Myocyte (in vitro differentiated cells): ENCODE measurements around the gene TAS1R3. TPM values are rescaled to one million over a fixed set of nuclear protein-coding genes. Genes with fewer than 3 reads are reported as not detected.
"Not testable (repeated sequence)": the region's sequence is repeated elsewhere in the genome, so short reads cannot be mapped to it uniquely, and the experiment has no call there.

Experiments
- DNase-seq: peaks from one replicate; pipeline ENCODE4 v3.0.0-alpha.2; 2012; ENCODE audit warnings: low read depth
- total RNA-seq: library from RNA; depleted of rRNA; stranded (reverse); fragments of >200 nt; gene quantifications from 2 replicates; pipeline ENCODE4 v1.2.3, GENCODE V29; 2014

TAS1R3 gene
- total RNA-seq, 1 donor from 2014 or later: 0.13 TPM

DNA sequence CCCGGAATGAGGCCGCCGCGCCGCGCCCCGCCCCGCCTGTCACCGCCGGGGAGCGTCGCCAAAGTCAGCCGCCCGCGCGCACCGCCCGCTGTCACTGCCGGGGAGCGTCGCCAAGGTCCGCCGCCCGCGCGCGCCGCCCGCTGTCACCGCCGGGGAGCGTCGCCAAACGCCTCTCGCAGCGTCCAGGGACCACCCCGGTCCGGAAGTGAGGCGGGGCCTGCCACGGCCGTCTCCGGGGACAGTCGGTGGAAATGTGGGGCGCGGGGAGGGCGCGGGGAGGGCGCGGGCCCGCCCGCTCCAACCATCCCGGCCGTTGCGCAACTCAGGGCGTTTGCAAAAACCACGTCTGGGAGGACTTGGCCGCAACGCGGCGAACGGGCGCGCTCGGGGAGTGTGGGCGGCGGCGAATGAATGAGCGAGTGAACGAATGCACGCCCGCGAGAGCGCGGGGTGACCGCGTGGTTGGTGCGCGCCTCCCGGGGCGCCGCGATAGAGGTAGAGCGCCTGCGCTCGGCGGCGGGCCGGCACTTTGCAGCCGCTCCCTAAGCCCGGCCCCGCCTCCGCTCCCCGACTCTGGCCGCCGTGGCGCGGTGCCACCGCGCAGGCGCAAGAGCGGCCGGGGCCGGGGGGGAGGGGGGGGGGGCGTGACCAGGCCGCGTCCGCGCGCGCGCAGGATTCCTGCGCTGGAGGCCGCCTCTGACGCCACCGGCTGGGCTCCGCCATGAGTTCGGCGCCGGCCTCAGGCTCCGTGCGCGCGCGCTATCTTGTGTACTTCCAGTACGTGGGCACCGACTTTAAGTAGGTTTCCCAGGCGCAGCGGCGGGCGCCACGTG lies 22.9 kb upstream of the TAS1R3 start, which contains the start of the genes ACAP3 and PUSL1:
TSS of gene ACAP3 (minus strand) at position 8 of the 833 bp plus-strand sequence. CDS start 115 bp downstream, outside the sequence.
TSS of gene PUSL1 (plus strand) at position 675 of the 833 bp plus-strand sequence. CDS start at position 722, 47 bp downstream.
- DNase-seq: peak; percentile 90

DNA sequence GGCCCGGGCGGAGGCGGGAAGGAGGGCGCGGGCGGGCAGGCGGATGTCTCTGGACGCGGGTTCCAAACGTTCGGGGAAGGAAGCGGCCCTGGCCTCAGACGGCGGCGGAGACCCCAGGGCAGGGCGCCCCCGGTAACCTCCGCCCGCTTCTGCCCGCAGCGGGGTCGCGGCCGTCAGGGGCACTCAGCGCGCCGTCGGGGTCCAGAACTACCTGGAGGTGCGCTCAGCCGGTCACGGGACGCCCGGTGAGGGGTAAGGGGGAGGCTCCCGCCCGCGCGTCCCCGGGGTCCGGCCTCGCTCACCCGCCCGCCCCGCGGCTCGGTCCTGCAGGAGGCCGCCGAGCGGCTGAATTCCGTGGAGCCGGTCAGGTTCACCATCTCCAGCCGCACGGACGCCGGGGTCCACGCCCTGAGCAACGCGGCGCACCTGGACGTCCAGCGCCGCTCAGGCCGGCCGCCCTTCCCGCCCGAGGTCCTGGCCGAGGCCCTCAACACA lies 22.3 kb upstream of the TAS1R3 start:
- DNase-seq: no peak

DNA sequence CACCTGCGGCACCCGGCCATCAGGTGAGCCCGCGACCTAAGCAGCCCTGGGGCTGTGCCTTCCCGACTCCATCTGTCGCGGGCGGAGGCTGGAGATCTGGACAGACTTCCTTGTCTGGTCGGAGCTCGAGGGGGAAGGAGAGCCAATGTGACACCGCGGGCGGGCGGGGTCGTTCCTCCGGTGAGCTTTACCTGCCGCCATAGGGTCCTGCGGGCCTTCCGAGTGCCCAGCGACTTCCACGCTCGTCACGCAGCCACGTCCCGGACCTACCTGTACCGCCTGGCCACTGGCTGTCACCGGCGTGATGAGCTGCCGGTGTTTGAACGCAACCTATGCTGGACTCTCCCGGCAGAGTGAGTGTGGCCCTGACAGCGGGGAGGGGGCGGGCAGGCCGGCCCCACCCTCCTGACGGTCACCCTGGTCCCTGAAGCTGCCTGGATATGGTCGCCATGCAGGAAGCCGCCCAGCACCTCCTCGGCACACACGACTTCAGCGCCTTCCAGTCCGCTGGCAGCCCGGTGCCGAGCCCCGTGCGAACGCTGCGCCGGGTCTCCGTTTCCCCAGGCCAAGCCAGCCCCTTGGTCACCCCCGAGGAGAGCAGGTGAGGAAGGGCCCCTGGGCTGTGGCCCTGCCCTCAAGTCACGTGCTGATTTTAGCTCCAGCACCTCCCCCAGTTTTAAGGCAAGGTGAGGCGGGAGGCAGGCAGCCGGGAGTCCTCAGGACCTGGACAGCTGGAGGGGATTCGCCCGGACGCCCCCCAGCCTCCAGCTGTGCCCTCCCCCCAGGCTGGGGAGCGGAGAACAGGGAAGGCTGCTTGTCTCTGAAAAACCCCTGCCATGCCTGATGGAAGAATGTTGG lies 21.6 kb upstream of the TAS1R3 start:
- no peak for DNase-seq

DNA sequence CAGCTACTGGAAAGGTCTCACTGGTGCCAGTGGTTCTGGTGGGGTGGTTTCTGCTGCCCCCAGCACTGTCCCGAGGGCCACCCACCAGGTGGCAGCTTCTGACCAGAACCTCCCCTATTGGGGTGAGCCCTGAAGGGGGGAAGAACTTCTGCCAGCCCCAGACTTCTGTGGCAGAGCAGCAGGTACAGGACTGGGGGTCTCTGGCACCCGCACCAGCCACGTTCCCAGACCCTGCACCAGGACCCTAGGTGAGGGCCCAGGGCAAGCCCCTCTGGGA lies 21.0 kb upstream of the TAS1R3 start:
- DNase-seq: no peak

DNA sequence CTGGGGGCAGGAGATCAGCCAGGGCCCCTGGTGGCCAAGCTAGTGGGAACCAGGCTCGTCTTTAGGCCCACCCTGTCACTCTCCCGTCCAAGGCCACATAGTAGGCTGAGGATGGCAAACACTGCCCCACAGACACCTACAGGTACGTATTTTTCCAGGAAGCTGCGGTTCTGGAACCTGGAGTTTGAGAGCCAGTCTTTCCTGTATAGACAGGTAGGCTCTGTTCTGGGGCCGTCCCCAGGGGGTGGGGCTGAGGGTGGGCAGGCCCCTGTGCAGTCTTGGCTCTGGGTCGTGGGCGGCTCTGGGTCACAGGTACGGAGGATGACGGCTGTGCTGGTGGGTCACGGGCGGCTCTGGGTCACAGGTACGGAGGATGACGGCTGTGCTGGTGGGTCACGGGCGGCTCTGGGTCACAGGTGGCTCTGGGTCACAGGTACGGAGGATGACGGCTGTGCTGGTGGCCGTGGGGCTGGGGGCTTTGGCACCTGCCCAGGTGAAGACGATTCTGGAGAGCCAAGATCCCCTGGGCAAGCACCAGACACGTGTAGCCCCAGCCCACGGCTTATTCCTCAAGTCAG lies 20.5 kb upstream of the TAS1R3 start:
- DNase-seq: no peak

DNA sequence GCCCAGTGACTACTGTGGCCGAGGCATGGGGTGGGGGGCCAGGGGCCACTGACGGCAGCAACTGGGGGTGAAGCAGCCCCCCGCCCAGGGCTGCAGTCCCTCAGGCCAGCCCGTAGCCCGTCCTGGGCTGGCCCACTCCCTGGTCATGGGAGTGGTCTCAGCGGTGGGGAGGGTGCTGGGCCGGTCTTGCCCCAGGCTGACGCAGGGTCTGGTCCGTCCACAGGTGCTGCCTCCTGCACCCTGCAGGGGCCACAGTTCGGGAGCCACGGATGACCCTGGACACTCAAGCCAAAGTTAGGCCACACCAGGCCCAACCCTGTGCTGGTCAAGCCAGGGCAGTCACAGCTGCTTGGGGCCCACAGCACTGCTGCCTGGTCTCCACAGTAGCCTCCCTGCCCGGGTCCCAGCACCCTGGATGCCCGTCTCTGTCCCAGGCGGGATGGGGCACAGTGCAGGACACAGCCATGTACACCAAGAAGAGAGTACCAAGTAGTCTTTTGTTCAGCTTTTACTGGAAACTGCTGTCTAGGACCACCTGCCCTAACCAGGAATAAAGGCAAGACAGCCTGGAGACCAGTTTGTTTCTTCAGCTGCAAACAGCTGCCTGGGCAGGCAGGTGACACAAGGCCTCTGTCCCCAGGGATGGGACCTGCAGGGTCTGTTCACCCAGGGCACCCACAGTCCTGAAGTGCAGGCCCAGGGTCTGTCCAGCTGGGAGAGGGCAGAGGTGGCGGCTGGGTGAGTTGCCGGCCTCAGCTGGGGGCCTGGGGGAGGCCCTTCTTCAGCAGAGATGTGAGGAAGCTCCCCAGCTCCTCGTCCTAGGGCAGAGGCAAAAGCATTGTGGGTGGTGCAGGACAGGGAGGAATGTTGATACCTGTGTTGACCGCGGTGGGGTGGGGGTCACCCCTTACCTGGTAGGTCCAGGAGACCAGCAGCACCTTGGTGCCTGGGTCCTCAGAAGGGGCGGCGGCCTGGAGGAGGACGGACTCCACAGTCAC lies 19.7 kb upstream of the TAS1R3 start:
- no peak for DNase-seq

DNA sequence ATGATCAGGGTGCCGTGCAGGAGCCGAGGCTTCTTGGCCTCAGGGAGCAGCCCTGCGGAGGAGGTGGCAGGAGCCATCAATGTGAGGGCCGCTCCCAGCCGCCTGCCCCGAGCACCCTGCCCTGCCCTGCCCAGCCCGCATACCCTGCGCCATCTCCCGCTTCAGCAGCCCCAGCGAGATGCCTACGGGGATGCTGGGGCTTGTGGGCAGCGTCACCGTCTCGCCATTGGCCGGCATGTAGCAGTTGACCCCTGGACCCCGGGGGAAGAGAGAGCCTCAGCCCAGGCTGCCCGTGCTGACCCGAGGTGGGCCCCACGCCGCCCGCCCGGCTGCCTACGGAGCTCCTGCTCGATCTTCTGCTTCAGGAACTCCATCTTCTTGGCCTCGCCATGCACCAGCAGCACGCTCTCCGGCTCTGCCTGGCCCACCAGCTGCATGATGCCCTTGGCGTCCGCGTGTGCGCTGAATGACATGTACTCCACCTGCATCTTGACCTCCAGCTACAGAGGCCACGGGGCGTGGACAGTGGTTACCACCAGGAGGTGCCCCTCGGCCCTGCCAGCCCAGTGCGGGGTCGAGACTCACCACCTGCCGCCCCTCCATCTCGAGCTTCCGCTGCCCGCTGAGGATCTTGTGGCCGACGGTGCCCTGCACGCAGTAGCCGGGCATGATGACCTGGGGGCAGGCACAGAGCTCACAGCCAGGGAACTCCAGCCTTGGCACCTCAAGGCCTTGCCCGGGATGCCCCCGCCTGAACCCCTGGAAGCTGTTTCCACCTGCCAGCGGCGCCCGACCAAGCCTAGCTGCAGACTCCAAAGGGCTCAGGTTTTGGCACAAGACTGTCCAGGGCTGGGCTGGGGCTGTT lies 18.4 kb upstream of the TAS1R3 start:
- DNase-seq: no peak

DNA sequence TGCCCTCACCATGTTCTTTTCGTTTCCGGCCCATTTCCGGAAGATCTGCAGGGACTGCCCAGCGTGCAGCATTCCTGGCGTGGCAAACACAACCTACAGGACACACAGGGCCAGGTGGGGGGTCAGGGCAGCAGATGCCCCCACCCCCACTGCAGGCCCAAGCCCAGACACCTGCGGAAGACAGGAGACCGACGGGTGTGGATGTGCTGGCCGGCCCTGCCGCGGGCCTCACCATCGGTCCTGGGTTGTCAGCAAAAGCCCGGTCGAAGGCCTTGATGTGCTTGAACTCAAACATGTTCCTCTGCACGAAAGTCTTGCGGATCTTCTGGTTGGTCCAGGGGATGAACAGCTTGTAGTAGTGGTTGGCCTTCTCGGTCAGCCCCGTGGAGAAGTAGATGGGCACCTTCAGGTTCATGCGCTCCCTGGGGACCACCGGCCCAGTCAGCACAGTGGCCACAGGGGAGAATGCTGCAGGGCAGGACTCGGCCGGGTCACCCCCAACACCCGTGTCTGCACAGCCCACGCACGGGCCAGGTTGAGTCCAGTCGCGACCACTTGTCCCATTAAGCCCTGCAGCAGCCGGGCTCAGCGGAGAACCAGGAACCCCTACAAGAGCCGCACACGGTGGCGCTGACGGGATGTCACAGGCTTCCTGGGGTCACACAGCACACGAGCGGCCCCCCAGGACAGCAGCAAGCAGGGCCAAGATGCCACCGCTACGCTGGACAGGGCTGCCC lies 17.4 kb upstream of the TAS1R3 start:
- no peak for DNase-seq

DNA sequence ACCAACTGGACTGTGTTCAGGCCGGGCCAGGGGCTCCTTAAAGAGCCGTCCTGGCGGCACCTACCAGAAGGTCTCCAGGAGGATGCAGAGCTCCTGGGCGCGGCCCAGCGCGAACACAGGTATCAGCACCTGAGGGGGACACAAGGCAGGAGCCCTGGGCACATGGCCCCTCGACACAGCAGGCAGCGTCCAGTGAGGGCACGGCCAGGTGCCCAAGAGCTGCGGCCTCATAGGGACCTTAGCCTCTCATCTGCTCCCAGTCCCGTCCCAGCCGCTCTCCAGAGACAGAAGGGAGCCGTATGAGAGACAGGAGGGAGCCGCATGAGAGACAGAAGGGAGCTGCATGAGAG lies 16.9 kb upstream of the TAS1R3 start:
- no peak for DNase-seq

DNA sequence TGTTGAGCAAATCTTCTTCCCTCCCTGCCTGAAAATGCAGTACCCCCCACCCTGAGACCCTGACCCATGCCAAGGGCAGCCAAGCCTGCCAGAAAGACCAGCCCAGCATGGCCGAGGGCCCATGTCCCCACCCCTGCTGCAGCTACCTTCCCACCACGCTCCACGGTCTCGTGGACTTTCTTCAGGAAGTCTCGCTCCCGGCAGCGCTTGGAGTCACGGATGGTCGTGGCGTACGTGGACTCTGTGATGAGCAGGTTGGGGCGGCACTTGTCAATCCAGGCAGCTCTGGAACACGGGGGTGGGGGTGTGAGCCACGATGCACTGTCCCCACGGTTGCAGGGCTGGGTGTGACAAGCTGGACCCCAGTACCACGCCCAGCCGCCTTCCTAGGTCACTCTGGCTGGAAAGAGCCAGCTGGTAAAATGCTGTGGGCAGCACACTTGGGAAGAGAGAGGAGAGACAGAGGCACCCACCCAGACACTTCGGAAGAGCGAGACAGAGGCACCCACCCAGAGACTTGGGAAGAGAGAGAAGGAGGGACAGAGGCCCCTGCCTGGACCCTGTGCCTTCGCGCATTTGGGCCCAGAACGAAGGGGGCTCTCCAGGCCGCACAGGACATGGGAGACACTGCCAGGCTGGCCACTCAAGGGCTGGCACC lies 16.3 kb upstream of the TAS1R3 start:
- no peak for DNase-seq

DNA sequence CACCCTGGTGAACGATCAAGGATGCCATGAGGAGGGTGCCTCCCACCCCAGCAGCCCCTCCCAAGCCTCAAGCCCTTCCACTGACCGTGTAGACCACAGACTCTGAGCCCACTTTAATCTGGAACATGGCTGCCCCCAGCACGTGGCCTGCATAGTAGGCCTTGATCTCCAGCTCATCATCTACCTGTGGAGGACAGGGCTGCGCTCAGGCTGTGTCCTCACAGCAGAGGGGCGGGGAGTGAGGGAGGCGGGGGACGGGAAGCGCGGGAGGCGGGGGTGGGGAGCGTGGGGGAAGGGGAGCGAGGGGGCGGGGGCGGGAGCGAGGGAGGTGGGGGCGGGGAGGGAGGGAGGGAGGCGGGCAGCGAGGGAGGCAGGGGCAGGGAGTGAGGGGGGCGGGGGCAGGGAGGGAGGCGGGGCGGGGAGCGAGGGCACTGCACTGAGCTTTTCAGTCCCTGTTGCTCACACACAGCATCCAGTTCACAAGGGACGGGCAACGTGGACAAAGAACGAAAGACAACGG lies 15.6 kb upstream of the TAS1R3 start:
- no peak for DNase-seq

DNA sequence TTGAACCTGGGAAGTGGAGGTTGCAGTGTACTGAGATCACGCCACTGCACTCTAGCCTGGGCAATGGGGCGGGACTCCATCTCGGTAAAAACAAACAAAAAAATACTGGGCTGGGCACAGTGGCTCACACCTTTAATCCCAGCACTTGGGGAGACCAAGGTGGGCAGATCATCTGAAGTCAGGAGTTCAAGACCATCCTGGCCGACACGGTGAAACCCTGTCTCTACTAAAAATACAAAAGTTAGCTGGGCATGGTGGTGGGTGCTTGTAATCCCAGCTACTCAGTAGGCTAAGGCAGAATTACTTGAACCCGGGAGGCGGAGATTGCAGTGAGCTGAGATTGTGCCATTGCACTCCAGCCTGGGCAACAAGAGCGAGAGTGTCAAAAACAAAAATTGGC lies 14.9 kb upstream of the TAS1R3 start:
- not testable (repeated sequence) for DNase-seq

DNA sequence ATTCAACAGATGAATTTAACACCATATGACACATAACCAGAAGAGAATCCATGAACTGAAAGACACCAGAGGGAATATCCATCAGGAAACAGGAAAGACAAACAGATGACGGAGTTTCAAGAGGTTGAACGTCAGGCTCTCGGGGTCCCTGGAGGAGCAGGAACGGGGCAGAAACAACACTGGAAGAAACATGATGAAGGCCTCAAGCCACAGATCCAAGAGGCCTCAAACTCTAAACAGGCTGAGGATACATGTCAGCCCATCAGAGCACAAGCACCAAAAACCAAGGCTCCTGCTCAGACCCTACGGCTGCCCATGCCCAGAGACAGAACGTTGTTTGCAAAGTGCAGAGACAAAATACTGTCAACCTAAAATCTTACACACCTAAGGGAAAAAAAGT lies 13.7 kb upstream of the TAS1R3 start:
- no peak for DNase-seq

DNA sequence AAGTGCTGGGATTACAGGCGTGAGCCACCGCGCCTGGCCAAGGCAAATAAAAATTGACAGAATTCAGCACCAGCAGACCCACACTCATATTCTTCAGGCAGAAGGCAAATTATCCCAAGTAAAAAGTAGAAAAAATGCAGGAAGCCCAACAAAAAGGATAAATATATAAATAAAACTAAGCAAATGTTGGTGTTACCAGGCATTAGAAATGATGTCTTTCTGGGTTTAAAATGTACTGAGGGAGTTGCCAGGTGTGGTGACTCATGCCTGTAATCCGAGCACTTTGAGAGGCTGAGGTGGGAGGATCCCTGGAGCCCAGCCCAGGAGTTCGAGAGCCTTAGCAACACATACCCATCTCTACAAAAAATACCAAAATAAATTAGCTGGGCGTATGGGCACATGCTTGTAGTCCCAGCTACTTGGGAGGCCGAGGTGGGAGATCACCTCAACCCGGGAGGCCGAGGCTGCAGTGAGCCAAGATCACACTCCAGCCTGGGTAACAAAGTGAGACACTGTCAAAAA lies 12.9 kb upstream of the TAS1R3 start:
- peak; percentile 94 for DNase-seq

DNA sequence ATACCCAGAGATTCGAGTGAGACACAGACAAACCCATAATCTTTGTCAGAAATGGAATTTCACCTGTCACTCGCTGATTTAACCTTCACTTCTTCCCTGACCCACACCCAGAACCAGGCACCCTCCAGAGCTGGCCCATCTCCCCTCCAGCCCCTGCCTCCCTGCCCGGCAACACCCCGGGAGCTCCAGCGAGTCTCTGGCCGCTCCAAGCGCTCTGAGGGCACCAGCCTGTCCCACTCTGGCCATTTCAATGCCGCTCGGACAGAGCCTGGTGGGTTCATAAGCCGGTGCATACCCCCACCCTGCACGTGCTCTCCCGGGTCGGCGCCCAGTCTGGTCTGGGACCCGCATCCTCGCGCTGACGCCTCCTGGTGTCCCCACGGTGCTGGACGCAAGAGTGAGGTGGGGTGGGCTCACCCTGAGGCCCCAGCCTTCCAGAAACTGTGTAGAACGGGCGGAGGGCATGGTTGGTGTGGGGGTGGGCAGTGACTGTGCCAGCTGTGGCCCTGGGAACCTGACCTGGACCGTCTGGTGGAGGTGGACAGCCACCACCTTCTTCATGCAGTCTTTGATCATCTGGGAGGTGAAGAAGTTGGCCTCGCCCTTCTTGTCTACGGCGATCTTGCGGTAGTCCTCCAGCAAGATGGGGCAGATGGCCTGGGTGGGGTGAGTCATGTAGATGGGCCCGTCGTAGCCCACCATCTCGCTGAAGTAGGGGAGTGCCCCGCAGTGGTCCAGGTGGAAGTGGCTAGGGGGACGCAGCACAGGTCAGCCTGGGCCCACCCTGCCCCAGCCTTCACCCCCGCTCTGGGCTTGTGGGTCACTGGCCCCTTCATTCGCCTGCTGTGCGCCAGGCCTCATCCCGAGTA lies 12.1 kb upstream of the TAS1R3 start:
- no peak for DNase-seq

DNA sequence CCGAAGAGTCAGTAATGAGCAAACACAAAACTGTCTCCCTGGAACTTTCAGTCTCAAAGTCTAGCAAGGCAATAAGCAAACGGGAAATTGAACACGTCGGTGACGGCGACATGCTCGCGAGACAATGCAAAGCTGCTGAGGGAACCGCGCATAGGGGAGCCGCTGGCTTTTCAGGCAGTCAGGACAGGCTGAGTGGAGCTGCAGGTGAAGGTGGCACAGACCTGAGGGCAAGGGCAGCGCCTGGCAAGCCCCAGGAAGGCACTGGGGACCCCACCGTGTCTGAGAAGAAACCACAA lies 11.5 kb upstream of the TAS1R3 start:
- DNase-seq: no peak
